LHCN-M2 (cell line): ENCODE data around the gene CPE. TPM values are rescaled to one million over a fixed set of nuclear protein-coding genes. Genes with fewer than 3 reads are reported as not detected.
A peak's percentile ranks its signal among the peaks of the same experiment; 100 is the strongest.

ENCODE experiments used
- DNase-seq: peaks from one replicate; pipeline ENCODE4 v3.0.0-alpha.2; 2012; ENCODE audit warnings: low read depth
- total RNA-seq: library from RNA; depleted of rRNA; stranded (reverse); fragments of >200 nt; gene quantifications from 2 replicates; pipeline ENCODE4 v1.2.3, GENCODE V29; 2014

Gene CPE
- total RNA-seq, 1 experiment from 2014 or later: 3.6 TPM

GRCh38 chr4:165364452-165365080 lies 14.2 kb upstream of the CPE start:
- no peak for DNase-seq

- DNase-seq: no peak
Measured at GRCh38 chr4:165367040-165367439, 11.8 kb upstream of the CPE start.

GRCh38 chr4:165368114-165368513 lies 10.7 kb upstream of the CPE start:
- DNase-seq: no peak

- DNase-seq: no peak
Measured at GRCh38 chr4:165368567-165368966, 10.2 kb upstream of the CPE start.

GRCh38 chr4:165369522-165369921 lies 9.3 kb upstream of the CPE start:
- peak; percentile 66 for DNase-seq

GRCh38 chr4:165370530-165370929 lies 8.3 kb upstream of the CPE start:
- DNase-seq: no peak

GRCh38 chr4:165375465-165375864 lies 3.3 kb upstream of the CPE start:
- no peak for DNase-seq

- no peak for DNase-seq
Measured at GRCh38 chr4:165378398-165378744, 437 bp upstream of the CPE start.

GRCh38 chr4:165379678-165380064 lies 863 bp downstream of the CPE start:
- DNase-seq: no peak

GRCh38 chr4:165380805-165381204 lies 2.0 kb downstream of the CPE start:
- no peak for DNase-seq

GRCh38 chr4:165381821-165382373 lies 3.1 kb downstream of the CPE start:
- DNase-seq: no peak

- DNase-seq: no peak
Measured at GRCh38 chr4:165382640-165383039, 3.8 kb downstream of the CPE start.

- peak; percentile 10 for DNase-seq
Measured at GRCh38 chr4:165383591-165384073, 4.8 kb downstream of the CPE start.

- DNase-seq: no peak
Measured at GRCh38 chr4:165384186-165384585, 5.4 kb downstream of the CPE start.

- DNase-seq: peak; percentile 22
Measured at GRCh38 chr4:165384598-165384997, 5.8 kb downstream of the CPE start.

- DNase-seq: no peak
Measured at GRCh38 chr4:165385126-165385525, 6.3 kb downstream of the CPE start.

- DNase-seq: no peak
Measured at GRCh38 chr4:165386328-165386727, 7.5 kb downstream of the CPE start.

GRCh38 chr4:165388756-165389155 lies 9.9 kb downstream of the CPE start:
- DNase-seq: no peak

- no peak for DNase-seq
Measured at GRCh38 chr4:165393051-165393450, 14.2 kb downstream of the CPE start.

GRCh38 chr4:165393704-165394103 lies 14.9 kb downstream of the CPE start:
- DNase-seq: no peak

GRCh38 chr4:165394275-165394674 lies 15.5 kb downstream of the CPE start:
- peak; percentile 62 for DNase-seq

- peak; percentile 48 for DNase-seq
Measured at GRCh38 chr4:165398570-165398969, 19.8 kb downstream of the CPE start.

- DNase-seq: no peak
Measured at GRCh38 chr4:165402375-165402774, 23.6 kb downstream of the CPE start.

- no peak for DNase-seq
Measured at GRCh38 chr4:165403048-165403447, 24.2 kb downstream of the CPE start.
